Tibial artery (tissue), 4 donors: ENCODE measurements around the gene GID8.
"Not testable (repeated sequence)": the region's sequence is repeated elsewhere in the genome, so short reads cannot be mapped to it uniquely, and the experiment has no call there.

ENCODE experiments used
- DNase-seq, 2 donors: peaks; one replicate each; pipeline ENCODE4 v3.0.0-alpha.2; 2019
- H3K27ac ChIP-seq, 2 donors: fragments of 200-600 bp; sonication (generic) in 1 of 2; 1 replicate in 1 of 2; 2 replicates in 1 of 2; pipeline ENCODE4 v1.5.1; 2018 to 2019; ENCODE audit warnings: mild to moderate bottlenecking in 1 of 2
- H3K27me3 ChIP-seq, 2 donors: fragments of 200-600 bp; sonication (generic) in 1 of 2; one replicate each; pipeline versions ENCODE4 v1.5.1 to v1.6.0; 2016 to 2019
- H3K36me3 ChIP-seq, 3 donors: fragments of 200-600 bp; sonication (generic) in 2 of 3; one replicate each; pipeline ENCODE4 v1.5.1; 2016 to 2019; ENCODE audit warnings: mild to moderate bottlenecking in 2 of 3
- H3K4me1 ChIP-seq, 4 donors: fragments of 200-600 bp; sonication (generic) in 2 of 4; 1 replicate in 3 of 4; 2 replicates in 1 of 4; pipeline ENCODE4 v1.5.1; 2016 to 2019
- H3K4me3 ChIP-seq, 2 donors: fragments of 200-600 bp; sonication (generic) in 1 of 2; 1 replicate in 1 of 2; 2 replicates in 1 of 2; pipeline ENCODE4 v1.5.1; 2018 to 2019; ENCODE audit warnings: mild to moderate bottlenecking in 2 of 2
- H3K9me3 ChIP-seq, 3 donors: fragments of 200-600 bp; sonication (generic) in 1 of 3; one replicate each; pipeline ENCODE4 v1.5.1; 2016 to 2019
- intact Hi-C: fragments of 100-400 bp; cut with DNase I; formaldehyde crosslinking; loops from one replicate; pipeline ENCODE4 v1.15.0; 2023; ENCODE audit warnings: low total_unique reads
- TF ChIP-seq, protein P1 (sequence below), 2 experiments: fragments of 200-600 bp in 1 of 2; fragments of 450-650 bp in 1 of 2; IDR thresholded peaks; one replicate each; pipeline ENCODE4 v1.5.1; 2017 to 2019; ENCODE audit warnings: antibody characterized with exemption in 2 of 2, mild to moderate bottlenecking in 1 of 2, moderate library complexity in 1 of 2

The GID8 gene

DNA sequence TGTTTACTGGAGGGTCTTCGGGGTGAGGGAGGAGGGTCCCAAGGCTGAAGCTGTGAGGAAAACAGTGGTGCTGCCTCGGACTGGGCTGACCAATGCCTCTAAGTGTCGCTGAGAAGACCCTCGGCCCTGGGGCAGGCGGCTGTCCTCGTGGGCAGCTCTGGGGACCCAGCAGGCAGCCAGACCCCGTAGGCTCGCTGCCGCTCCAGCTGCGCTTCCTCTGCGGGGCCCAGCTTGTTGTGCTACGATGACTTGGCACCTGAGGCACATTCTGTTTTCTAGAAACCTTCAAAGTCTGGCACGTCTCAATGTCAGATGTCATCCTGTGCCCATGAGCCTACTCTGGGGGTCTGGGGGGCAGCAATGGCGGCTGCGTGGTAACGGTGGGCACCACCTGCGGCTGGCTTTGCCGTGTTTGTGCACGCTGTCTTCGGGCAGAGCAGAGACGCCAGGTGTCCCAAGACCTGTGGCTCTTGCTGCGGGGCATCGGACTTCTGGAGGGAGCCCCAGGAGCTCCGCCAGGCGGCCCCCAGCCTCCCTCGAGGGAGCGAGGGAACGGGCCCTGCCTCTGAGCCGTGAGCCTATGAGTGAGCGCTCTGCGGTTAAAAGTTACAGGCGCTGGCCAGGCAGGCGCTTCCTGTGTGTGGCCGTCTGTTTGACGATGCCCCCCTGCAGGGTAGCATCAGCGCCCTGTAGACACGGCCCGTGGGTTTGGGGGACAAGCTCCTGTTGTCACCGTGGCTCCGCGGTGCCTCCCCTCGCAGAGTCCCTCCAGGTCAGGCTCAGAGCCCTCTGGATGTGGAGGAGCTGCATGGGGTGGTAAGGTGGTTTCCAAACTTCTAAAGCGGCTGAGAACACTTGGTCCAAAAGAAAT is 21.4 kb downstream of the GID8 start:
- H3K27ac ChIP-seq: no peak overlapping the region
- H3K9me3 ChIP-seq: no peaks in the 10 kb centered on the region
- no peaks in the 10 kb centered on the region for H3K27me3 ChIP-seq
- TF ChIP-seq, protein P1, sequence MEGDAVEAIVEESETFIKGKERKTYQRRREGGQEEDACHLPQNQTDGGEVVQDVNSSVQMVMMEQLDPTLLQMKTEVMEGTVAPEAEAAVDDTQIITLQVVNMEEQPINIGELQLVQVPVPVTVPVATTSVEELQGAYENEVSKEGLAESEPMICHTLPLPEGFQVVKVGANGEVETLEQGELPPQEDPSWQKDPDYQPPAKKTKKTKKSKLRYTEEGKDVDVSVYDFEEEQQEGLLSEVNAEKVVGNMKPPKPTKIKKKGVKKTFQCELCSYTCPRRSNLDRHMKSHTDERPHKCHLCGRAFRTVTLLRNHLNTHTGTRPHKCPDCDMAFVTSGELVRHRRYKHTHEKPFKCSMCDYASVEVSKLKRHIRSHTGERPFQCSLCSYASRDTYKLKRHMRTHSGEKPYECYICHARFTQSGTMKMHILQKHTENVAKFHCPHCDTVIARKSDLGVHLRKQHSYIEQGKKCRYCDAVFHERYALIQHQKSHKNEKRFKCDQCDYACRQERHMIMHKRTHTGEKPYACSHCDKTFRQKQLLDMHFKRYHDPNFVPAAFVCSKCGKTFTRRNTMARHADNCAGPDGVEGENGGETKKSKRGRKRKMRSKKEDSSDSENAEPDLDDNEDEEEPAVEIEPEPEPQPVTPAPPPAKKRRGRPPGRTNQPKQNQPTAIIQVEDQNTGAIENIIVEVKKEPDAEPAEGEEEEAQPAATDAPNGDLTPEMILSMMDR (IDR thresholded peaks at IDR 0.05): no peak
- H3K4me1 ChIP-seq: peaks cover 0 to 11% (median 6%) of the 10 kb centered on the region in 4 donors
- peaks cover 0 to 18% (median 7%) of the 10 kb centered on the region in 3 donors for H3K36me3 ChIP-seq
- H3K4me3 ChIP-seq: no peak overlapping the region
- intact Hi-C loops: no loop called here
- no peak for DNase-seq

DNA sequence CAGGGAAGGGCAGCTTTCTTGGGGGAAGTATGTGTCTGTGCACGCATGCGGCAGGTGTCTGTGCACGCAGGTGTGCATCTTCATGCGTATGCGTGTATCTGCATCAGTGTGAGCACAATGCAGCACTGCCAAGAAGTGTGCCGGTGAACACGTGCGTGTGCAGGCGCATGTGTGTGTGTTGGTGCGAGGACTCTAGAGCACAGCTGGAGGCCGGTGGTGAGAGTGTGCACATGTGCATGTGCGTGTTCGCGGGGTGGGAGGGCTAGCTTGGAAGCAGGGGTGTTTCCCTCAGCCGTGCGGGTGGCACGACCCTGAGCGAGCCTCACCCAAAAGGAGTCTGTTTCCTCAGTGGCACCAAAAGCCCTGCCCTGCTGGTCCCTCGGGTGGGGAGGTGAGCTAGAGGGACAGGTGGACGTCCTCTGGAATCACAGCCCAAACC is 22.1 kb downstream of the GID8 start:
- H3K27ac ChIP-seq: no peak overlapping the region
- H3K36me3 ChIP-seq: peaks cover 0 to 19% (median 7%) of the 10 kb centered on the region in 3 donors
- DNase-seq: no peak
- TF ChIP-seq, protein P1 (IDR thresholded peaks at IDR 0.05): no peak
- H3K4me3 ChIP-seq: no peak overlapping the region
- H3K4me1 ChIP-seq: peaks cover 0 to 6% (median 0%) of the 10 kb centered on the region in 4 donors
- no peaks in the 10 kb centered on the region for H3K9me3 ChIP-seq
- H3K27me3 ChIP-seq: no peaks in the 10 kb centered on the region
- intact Hi-C loops: no loop called here

GRCh38 chr20:62960446-62961309 is 22.7 kb downstream of the GID8 start:
- DNase-seq, H3K27me3 ChIP-seq, H3K27ac ChIP-seq, H3K9me3 ChIP-seq, H3K4me1 ChIP-seq, H3K4me3 ChIP-seq, intact Hi-C loops: not testable (repeated sequence)
- H3K36me3 ChIP-seq: peaks cover 0 to 19% (median 7%) of the 10 kb centered on the region in 3 donors

DNA sequence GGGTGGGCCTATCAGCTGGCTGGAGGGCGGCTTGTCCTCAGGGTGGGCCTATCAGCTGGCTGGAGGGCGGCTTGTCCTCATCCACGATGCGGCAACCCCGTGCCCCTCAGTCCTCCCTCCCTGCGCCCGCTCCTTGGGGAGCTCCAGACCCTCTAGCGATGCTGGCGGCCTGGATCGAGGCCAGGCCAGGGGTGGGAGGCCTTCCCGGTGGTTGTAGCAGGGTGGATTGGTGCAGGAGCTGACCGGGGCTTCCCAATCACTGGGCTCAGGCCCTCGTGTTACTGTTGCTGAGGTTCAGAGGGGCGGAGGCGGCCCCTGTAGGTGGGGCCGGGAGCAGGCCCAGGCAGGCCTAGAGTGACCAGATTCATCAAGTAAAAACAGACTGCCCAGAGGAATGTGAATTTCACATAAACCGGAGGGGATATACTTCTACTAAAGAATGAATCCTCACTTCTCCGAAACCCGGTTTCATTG is 23.4 kb downstream of the GID8 start:
- H3K4me1 ChIP-seq: no peaks in the 10 kb centered on the region
- peaks cover 0 to 19% (median 7%) of the 10 kb centered on the region in 3 donors for H3K36me3 ChIP-seq
- H3K27ac ChIP-seq: no peak overlapping the region
- no peak overlapping the region for H3K4me3 ChIP-seq
- H3K9me3 ChIP-seq: no peaks in the 10 kb centered on the region
- no peak for DNase-seq
- TF ChIP-seq, protein P1 (IDR thresholded peaks at IDR 0.05): no peak
- no peaks in the 10 kb centered on the region for H3K27me3 ChIP-seq
- intact Hi-C loops: no loop called here

GRCh38 chr20:62961799-62962198 is 23.9 kb downstream of the GID8 start:
- H3K27me3 ChIP-seq: no peaks in the 10 kb centered on the region
- H3K4me3 ChIP-seq: no peak overlapping the region
- TF ChIP-seq, protein P1 (IDR thresholded peaks at IDR 0.05): no peak
- H3K36me3 ChIP-seq: peaks cover 0 to 19% (median 7%) of the 10 kb centered on the region in 3 donors
- no peak for DNase-seq
- no peaks in the 10 kb centered on the region for H3K9me3 ChIP-seq
- H3K27ac ChIP-seq: no peak overlapping the region
- no peaks in the 10 kb centered on the region for H3K4me1 ChIP-seq
- intact Hi-C loops: no loop called here
